A549 (cell line): ENCODE data around the gene KATNA1. TPM values are rescaled to one million over a fixed set of nuclear protein-coding genes. Genes with fewer than 3 reads are reported as not detected.

Experiments used
- ATAC-seq, 2 experiments: fragments of 200-7000 bp in 1 of 2; fragments of >200 bp in 1 of 2; cut with Nextera tagmentation in 1 of 2; cut with Tn5 transposase in 1 of 2; 3 replicates each; pipeline versions ENCODE4 v1.8.0 to v1.9.1; 2018 to 2020; ENCODE audit warnings: mild to moderate bottlenecking in 1 of 2, moderate library complexity in 1 of 2
- CTCF ChIA-PET: fragments of 300-600 bp; sonication (Branson Sonifier 250); formaldehyde crosslinking; extraction: SDS; loops from one replicate; lab custom pipeline; 2021; ENCODE audit warnings: antibody characterized with exemption, inconsistent platforms; lab: Yijun Ruan, JAX
- POLR2A ChIA-PET: fragments of 350-600 bp; formaldehyde crosslinking; extraction: SDS; loops from one replicate; lab custom pipeline; 2021; ENCODE audit warnings: antibody characterized with exemption, inconsistent platforms; lab: Yijun Ruan, JAX
- DNase-seq, 2 experiments: peaks; one replicate each; pipeline versions ENCODE4 v3.0.0 to v3.0.0-alpha.2; 2011 to 2016; ENCODE audit warnings: low read depth in 1 of 2, low spot score in 1 of 2
- FAIRE-seq: peaks from 2 replicates; lab custom pipeline; 2011; peaks lifted over from hg19 to GRCh38; lab: Jason Lieb, UNC
- H3K27ac ChIP-seq, 2 experiments: fragments of >200 bp; sonication (Bioruptor Twin); formaldehyde crosslinking; 3 replicates each; pipeline ENCODE4 v1.5.1; 2016 to 2017
- H3K4me1 ChIP-seq: fragments of >200 bp; sonication (Bioruptor Twin); formaldehyde crosslinking; 3 replicates; pipeline ENCODE4 v1.6.1; 2016
- H3K4me2 ChIP-seq: fragments of >200 bp; sonication (Bioruptor Twin); formaldehyde crosslinking; 3 replicates; pipeline ENCODE4 v1.6.1; 2016
- H3K4me3 ChIP-seq: fragments of >200 bp; sonication (Bioruptor Twin); formaldehyde crosslinking; 3 replicates; pipeline ENCODE4 v1.5.1; 2016
- H3K9me3 ChIP-seq: fragments of >200 bp; sonication (Bioruptor Twin); formaldehyde crosslinking; 3 replicates; pipeline ENCODE4 v1.6.1; 2016
- CBX2 ChIP-seq: fragments of 200-600 bp; sonication (generic); IDR thresholded peaks from 2 replicates; pipeline ENCODE4 v1.6.1; 2016; ENCODE audit warnings: low read depth, mild to moderate bottlenecking, borderline replicate concordance
- CEBPB ChIP-seq, 2 experiments: fragments of >200 bp in 1 of 2; sonication (Bioruptor Twin) in 1 of 2; formaldehyde crosslinking in 1 of 2; IDR thresholded peaks; 2 replicates each; pipeline ENCODE4 v1.6.1; 2012 to 2016
- CHD2 ChIP-seq: fragments of 150-350 bp; IDR thresholded peaks from 2 replicates; pipeline ENCODE4 v1.6.1; 2014; ENCODE audit warnings: low read length; ENCODE audit not compliant: partially characterized antibody
- CHD4 ChIP-seq: fragments of 200-600 bp; sonication (generic); IDR thresholded peaks from 2 replicates; pipeline ENCODE4 v1.6.1; 2016; ENCODE audit warnings: antibody characterized with exemption, mild to moderate bottlenecking, borderline replicate concordance
- EHF ChIP-seq: fragments of 250-450 bp; sonication (Bioruptor Pico); IDR thresholded peaks from 2 replicates; pipeline ENCODE4 v1.5.0; 2020; ENCODE audit warnings: mild to moderate bottlenecking
- EHMT2 ChIP-seq: fragments of 200-600 bp; sonication (generic); IDR thresholded peaks from 2 replicates; pipeline ENCODE4 v1.6.1; 2016; ENCODE audit warnings: antibody characterized with exemption, low read depth, mild to moderate bottlenecking, moderate library complexity
- EP300 ChIP-seq, 2 experiments: fragments of >200 bp; sonication (Bioruptor Twin); formaldehyde crosslinking; IDR thresholded peaks; 2 replicates in 1 of 2; 3 replicates in 1 of 2; pipeline ENCODE4 v1.6.1; 2016 to 2017
- FOSL2 ChIP-seq, 2 experiments: fragments of 450-650 bp in 1 of 2; fragments of >200 bp in 1 of 2; sonication (Bioruptor Twin) in 1 of 2; formaldehyde crosslinking; IDR thresholded peaks; 2 replicates each; pipeline versions ENCODE4 v1.5.0 to v1.6.1; 2016 to 2020; ENCODE audit warnings: mild to moderate bottlenecking in 1 of 2, moderate library complexity in 1 of 2
- GATA3 ChIP-seq: IDR thresholded peaks from 2 replicates; pipeline ENCODE4 v1.6.1; 2012; ENCODE audit warnings: borderline replicate concordance
- HDAC2 ChIP-seq: fragments of 200-600 bp; sonication (generic); IDR thresholded peaks from 2 replicates; pipeline ENCODE4 v1.6.1; 2016
- HEYL ChIP-seq: fragments of 250-450 bp; sonication (Bioruptor Pico); IDR thresholded peaks from 2 replicates; pipeline ENCODE4 v1.8.0; 2021; ENCODE audit warnings: mild to moderate bottlenecking, moderate library complexity
- HOXB13 ChIP-seq: fragments of 250-450 bp; sonication (Bioruptor Pico); IDR thresholded peaks from 2 replicates; pipeline ENCODE4 v1.5.0; 2020; ENCODE audit warnings: low read depth, mild to moderate bottlenecking, moderate library complexity
- HOXB5 ChIP-seq: fragments of 250-450 bp; sonication (Bioruptor Pico); IDR thresholded peaks from 2 replicates; pipeline ENCODE4 v1.5.0; 2020; ENCODE audit warnings: mild to moderate bottlenecking, moderate library complexity
- MAFK ChIP-seq: fragments of 450-650 bp; IDR thresholded peaks from 2 replicates; pipeline ENCODE4 v1.6.1; 2014; ENCODE audit not compliant: partially characterized antibody
- MAX ChIP-seq: IDR thresholded peaks from 2 replicates; pipeline ENCODE4 v1.6.1; 2012
- MAZ ChIP-seq: fragments of 150-350 bp; IDR thresholded peaks from 2 replicates; pipeline ENCODE4 v1.6.1; 2014; ENCODE audit warnings: antibody characterized with exemption, low read depth, low read length, borderline replicate concordance
- NPAS2 ChIP-seq: fragments of 250-450 bp; sonication (Bioruptor Pico); IDR thresholded peaks from 2 replicates; pipeline ENCODE4 v1.8.0; 2022; ENCODE audit warnings: mild to moderate bottlenecking, moderate library complexity, borderline replicate concordance
- POLR2AphosphoS2 ChIP-seq: conservative IDR thresholded peaks from 2 replicates; pipeline ENCODE4 v1.6.1; 2012; ENCODE audit warnings: low read length, improper control_type of control experiment, inconsistent platforms
- RAD21 ChIP-seq, 2 experiments: fragments of >200 bp in 1 of 2; sonication (Bioruptor Twin) in 1 of 2; formaldehyde crosslinking in 1 of 2; IDR thresholded peaks in 1 of 2; conservative IDR thresholded peaks in 1 of 2; 2 replicates in 1 of 2; 3 replicates in 1 of 2; pipeline ENCODE4 v1.6.1; 2012 to 2018; ENCODE audit warnings: inconsistent platforms in 1 of 2
- RFX5 ChIP-seq: fragments of 450-650 bp; IDR thresholded peaks from 2 replicates; pipeline ENCODE4 v1.7.1; 2014; ENCODE audit warnings: antibody characterized with exemption, mild to moderate bottlenecking, moderate library complexity
- TFCP2L1 ChIP-seq: fragments of 250-450 bp; sonication (Bioruptor Pico); IDR thresholded peaks from 2 replicates; pipeline ENCODE4 v1.5.0; 2021; ENCODE audit warnings: mild to moderate bottlenecking
- TP53 ChIP-seq: fragments of 250-450 bp; sonication (Bioruptor Pico); IDR thresholded peaks from 2 replicates; pipeline ENCODE4 v1.5.0; 2021; ENCODE audit warnings: mild to moderate bottlenecking, moderate library complexity
- USF2 ChIP-seq: fragments of 450-650 bp; IDR thresholded peaks from 2 replicates; pipeline ENCODE4 v1.6.1; 2014; ENCODE audit warnings: antibody characterized with exemption
- ZC3H11A ChIP-seq: fragments of 450-650 bp; IDR thresholded peaks from 2 replicates; pipeline ENCODE4 v1.6.1; 2014; ENCODE audit warnings: antibody characterized with exemption, mild to moderate bottlenecking
- ZFP36 ChIP-seq: fragments of 450-650 bp; IDR thresholded peaks from 2 replicates; pipeline ENCODE4 v1.6.1; 2014; ENCODE audit warnings: borderline replicate concordance; ENCODE audit not compliant: partially characterized antibody
- ZNF302 ChIP-seq: fragments of 250-450 bp; sonication (Bioruptor Pico); IDR thresholded peaks from 2 replicates; pipeline ENCODE4 v1.9.0; 2021; ENCODE audit warnings: inconsistent platforms, mild to moderate bottlenecking, moderate library complexity
- WGBS: methylation state at CpG from one replicate; pipeline ENCODE4 v1.1.6; 2017; ENCODE audit errors: missing lambda C conversion rate; 5-methylcytosine and 5-hydroxymethylcytosine counted together
- polyA plus RNA-seq, 4 experiments: library from polyadenylated mRNA; depleted of rRNA in 3 of 4; stranded (reverse); fragments of >200 nt; fragmentation: RNase III in 1 of 4; extraction: RNeasy Plus Mini Kit Qiagen cat#74134 plus additional on column Dnase treatment in 1 of 4; gene quantifications; 2 replicates in 3 of 4; 3 replicates in 1 of 4; pipeline ENCODE4 v1.2.3, GENCODE V29; 2011 to 2017

KATNA1 gene
- polyA plus RNA-seq, 2 of the 4 experiments (the other 2 are of a cell fraction) = 9.4 to 27.0 TPM

GRCh38 chr6:149615805-149616204 lies 32.7 kb downstream of the KATNA1 start:
- ATAC-seq = no peak
- FAIRE-seq = no peak
- Histone ChIP-seq H3K4me2 (no peak overlapping the region), H3K4me1 (no peaks in the 10 kb centered on the region), H3K27ac (no peak overlapping the region), H3K9me3 (no peaks in the 10 kb centered on the region), H3K4me3 (no peak overlapping the region)
- no peak for DNase-seq
- CTCF ChIA-PET = no interaction called here
- POLR2A ChIA-PET = no interaction called here
- WGBS = 89% methylated on average over 5 of the region's 5 CpGs
- TF ChIP-seq MAX = no peak
- TF ChIP-seq MAZ = no peak
- no peak for TF ChIP-seq CBX2
- no peak for TF ChIP-seq HEYL
- TF ChIP-seq EHMT2 = no peak

- Histone ChIP-seq H3K4me3 (no peak overlapping the region), H3K4me1 (no peaks in the 10 kb centered on the region), H3K9me3 (no peaks in the 10 kb centered on the region)
- CTCF ChIA-PET = interaction anchor here (1.2 kb wide), 1 partner anchor 9 kb away, joined by 3 read pairs; no protein-coding TSS in a partner anchor
- ATAC-seq = no peak
- POLR2A ChIA-PET = no interaction called here
- no peak for TF ChIP-seq HOXB5
- TF ChIP-seq NPAS2 = no peak
- no peak for TF ChIP-seq RAD21 (conservative IDR thresholded peaks at IDR 0.05 in 1 of 2, IDR thresholded peaks at IDR 0.05 in 1 of 2)
- no peak for TF ChIP-seq CHD4
- TF ChIP-seq USF2 = no peak
- no peak for TF ChIP-seq TP53 (CRISPR knock-in tag)
- TF ChIP-seq EHF (CRISPR knock-in tag) = no peak
- no peak for TF ChIP-seq POLR2AphosphoS2
- TF ChIP-seq, all 56 proteins: peak for 0
- Histone ChIP-seq H3K4me2 (no peak overlapping the region), H3K27ac (no peak overlapping the region)
- 82% methylated on average over 4 of the region's 4 CpGs for WGBS
- no peak for FAIRE-seq
- DNase-seq = no peak
Measured at GRCh38 chr6:149614337-149614736, 34.2 kb downstream of the KATNA1 start.

- ATAC-seq (no peak), DNase-seq (no peak), FAIRE-seq (no peak)
- 100% methylated on average over 1 of the region's 7 CpGs for WGBS
- H3K4me2 ChIP-seq = no peak overlapping the region
- no peaks in the 10 kb centered on the region for H3K4me1 ChIP-seq
- no peak for TF ChIP-seq RFX5
- TF ChIP-seq ZFP36 = no peak
- no peak for TF ChIP-seq HOXB13 (CRISPR knock-in tag)
- TF ChIP-seq ZC3H11A = no peak
- no peak for TF ChIP-seq FOSL2 (IDR thresholded peaks at IDR 0.05)
- no peak for TF ChIP-seq FOSL2 (CRISPR knock-in tag; IDR thresholded peaks at IDR 0.05)
- TF ChIP-seq CEBPB (IDR thresholded peaks at IDR 0.05) = no peak
- TF ChIP-seq EHMT2 = no peak
- TF ChIP-seq MAFK = no peak
- no peak for TF ChIP-seq EP300 (IDR thresholded peaks at IDR 0.05)
- no peak for TF ChIP-seq ZNF302 (CRISPR knock-in tag)
- TF ChIP-seq CHD2 = no peak
- TF ChIP-seq TFCP2L1 (CRISPR knock-in tag) = no peak
- no peak for TF ChIP-seq HDAC2
- no peak for TF ChIP-seq GATA3
- H3K9me3 ChIP-seq = no peaks in the 10 kb centered on the region
- no peak overlapping the region for H3K27ac ChIP-seq
- CTCF ChIA-PET = interaction anchor here (1.0 to 1.3 kb wide), 2 partner anchors 14 to 15 kb away, joined by 3 read pairs; no protein-coding TSS in a partner anchor
- POLR2A ChIA-PET = no interaction called here
- no peak overlapping the region for H3K4me3 ChIP-seq
Measured at GRCh38 chr6:149608381-149608982, 40.0 kb downstream of the KATNA1 start.
